B cell (primary cell): ENCODE results near the gene ANTXR1. TPM values are rescaled to one million over a fixed set of nuclear protein-coding genes. Genes with fewer than 3 reads are reported as not detected.

Experiments used
- ATAC-seq: fragments of 200-7000 bp; cut with Tn5 transposase; one replicate; pipeline ENCODE4 v1.10.0; 2021; ENCODE audit warnings: low read depth, mild to moderate bottlenecking, moderate number of reproducible peaks, moderate library complexity
- CTCF ChIA-PET: fragments of 350-600 bp; sonication (Branson Sonifier 250); formaldehyde crosslinking; loops from one replicate; lab custom pipeline; 2021; ENCODE audit warnings: antibody characterized with exemption, inconsistent platforms; lab: Charles Lee
- POLR2A ChIA-PET: fragments of 350-600 bp; sonication (Branson Sonifier 250); formaldehyde crosslinking; loops from one replicate; lab custom pipeline; 2021; ENCODE audit warnings: antibody characterized with exemption; lab: Charles Lee
- DNase-seq: peaks from one replicate; pipeline ENCODE4 v3.0.0; 2013
- H2AFZ ChIP-seq: 2 replicates; pipeline ENCODE4 v1.6.1; 2012; ENCODE audit warnings: mild to moderate bottlenecking, low read depth, low read length; ENCODE audit not compliant: insufficient read depth, poor library complexity, severe bottlenecking
- H3K27ac ChIP-seq, 2 donors: 1 replicate in 1 of 2; 2 replicates in 1 of 2; pipeline ENCODE4 v1.5.1; 2012 to 2013; ENCODE audit warnings: low read length in 2 of 2, mild to moderate bottlenecking in 2 of 2, moderate library complexity in 1 of 2
- H3K27me3 ChIP-seq, 4 experiments: fragments of 200-600 bp in 1 of 4; sonication (generic) in 1 of 4; replicated peaks in 1 of 4; 1 replicate in 2 of 4; 2 replicates in 2 of 4; pipeline versions ENCODE4 v1.6.1 to v1.7.0; 2013 to 2016; ENCODE audit warnings: low read length in 3 of 4, mild to moderate bottlenecking in 2 of 4, mixed read lengths in 1 of 4, moderate library complexity in 1 of 4; ENCODE audit not compliant: insufficient read depth in 4 of 4, control insufficient read depth in 3 of 4; ENCODE audit errors: control extremely low read depth in 1 of 4
- H3K36me3 ChIP-seq, 2 experiments: replicated peaks in 1 of 2; 1 replicate in 1 of 2; 2 replicates in 1 of 2; pipeline versions ENCODE4 v1.6.1 to v1.7.1; 2013; ENCODE audit warnings: low read length in 1 of 2; ENCODE audit not compliant: insufficient read depth in 2 of 2, control insufficient read depth in 1 of 2; ENCODE audit errors: control extremely low read depth in 1 of 2, extremely low read depth in 1 of 2
- H3K4me1 ChIP-seq, 2 donors: fragments of 200-600 bp in 1 of 2; sonication (generic) in 1 of 2; 1 replicate in 1 of 2; 2 replicates in 1 of 2; pipeline versions ENCODE4 v1.5.1 to v1.6.1; 2013 to 2017; ENCODE audit warnings: low read length in 2 of 2; ENCODE audit not compliant: control insufficient read depth in 2 of 2, insufficient read depth in 2 of 2
- H3K4me2 ChIP-seq: replicated peaks from 2 replicates; pipeline ENCODE3; 2012; ENCODE audit warnings: mild to moderate bottlenecking, low read depth, low read length; ENCODE audit not compliant: poor library complexity, severe bottlenecking
- H3K4me3 ChIP-seq, 5 experiments: fragments of 200-600 bp in 1 of 5; sonication (generic) in 1 of 5; 1 replicate in 3 of 5; 2 replicates in 2 of 5; pipeline versions ENCODE4 v1.5.1 to v1.7.0; 2011 to 2016; ENCODE audit warnings: low read length in 4 of 5, mild to moderate bottlenecking in 4 of 5, low read depth in 2 of 5, control low read depth in 1 of 5, moderate library complexity in 1 of 5; ENCODE audit not compliant: insufficient read depth in 1 of 5; ENCODE audit errors: control extremely low read depth in 1 of 5, extremely low read depth in 1 of 5
- H3K79me2 ChIP-seq: fragments of 200-600 bp; sonication (generic); one replicate; pipeline ENCODE4 v1.6.0; 2016; ENCODE audit warnings: low read length; ENCODE audit not compliant: control insufficient read depth, insufficient read depth
- H3K9ac ChIP-seq: fragments of 200-600 bp; sonication (generic); 2 replicates; pipeline ENCODE4 v1.6.1; 2017; ENCODE audit warnings: mild to moderate bottlenecking, low read length, moderate library complexity
- H3K9me3 ChIP-seq, 3 donors: one replicate each; pipeline versions ENCODE4 v1.6.1 to v1.7.1; 2013; ENCODE audit warnings: low read length in 2 of 3; ENCODE audit not compliant: control insufficient read depth in 2 of 3, insufficient read depth in 1 of 3; ENCODE audit errors: control extremely low read depth in 1 of 3
- H4K20me1 ChIP-seq: 2 replicates; pipeline ENCODE4 v1.6.0; 2012; ENCODE audit warnings: mild to moderate bottlenecking, low read length; ENCODE audit not compliant: insufficient read depth, control insufficient read depth, poor library complexity, severe bottlenecking
- H3K27ac Mint-ChIP-seq: one replicate; pipeline ENCODE4 v1.8.0; 2021; ENCODE audit warnings: mixed read lengths
- H3K27me3 Mint-ChIP-seq: one replicate; pipeline ENCODE4 v1.8.0; 2021; ENCODE audit warnings: mixed read lengths
- H3K4me1 Mint-ChIP-seq: one replicate; pipeline ENCODE4 v1.8.0; 2021; ENCODE audit warnings: mixed read lengths
- H3K4me3 Mint-ChIP-seq: one replicate; pipeline ENCODE4 v1.8.0; 2021; ENCODE audit warnings: mixed read lengths
- H3K9me3 Mint-ChIP-seq: one replicate; pipeline ENCODE4 v1.8.0; 2022; ENCODE audit warnings: mixed read lengths; ENCODE audit not compliant: insufficient read depth
- CTCF ChIP-seq: fragments of 200-600 bp; IDR thresholded peaks from one replicate; pipeline ENCODE4 v1.8.0; 2022; ENCODE audit warnings: antibody characterized with exemption, mild to moderate bottlenecking
- EZH2 ChIP-seq: IDR thresholded peaks from 2 replicates; pipeline ENCODE4 v1.6.1; 2012; ENCODE audit warnings: borderline replicate concordance, low read depth, mild to moderate bottlenecking, moderate library complexity, low read length; ENCODE audit not compliant: insufficient read depth, poor library complexity, severe bottlenecking
- WGBS: methylation state at CpG from one replicate; pipeline ENCODE4 v1.1.5; 2013; ENCODE audit warnings: missing lambda C conversion rate; ENCODE audit not compliant: insufficient coverage; 5-methylcytosine and 5-hydroxymethylcytosine counted together
- intact Hi-C: fragments of 100-400 bp; cut with micrococcal nuclease; formaldehyde crosslinking; loops from one replicate; pipeline ENCODE4 v1.10.0; 2022
- polyA plus RNA-seq: library from polyadenylated mRNA; depleted of rRNA; stranded (reverse); fragments of >200 nt; gene quantifications from 2 replicates; pipeline ENCODE4 v1.2.3, GENCODE V29; 2012
- total RNA-seq, 2 donors: library from RNA; stranded (reverse); fragments of 120-200 nt in 1 of 2; gene quantifications; 1 replicate in 1 of 2; 2 replicates in 1 of 2; pipeline versions ENCODE4 v1.2.3 to v1.2.4, GENCODE V29; 2013 to 2022

Gene ANTXR1
- total and polyA plus RNA-seq, 2 donors (not counting 1 experiment from before 2014, with no cell fraction given) = not detected

- Histone ChIP-seq H3K9me3 (no peaks in the 10 kb centered on the region), H3K9ac (no peak overlapping the region), H4K20me1 (no peaks in the 10 kb centered on the region), H3K36me3 (no peaks in the 10 kb centered on the region), H3K4me1 (no peaks in the 10 kb centered on the region), H3K4me2 (no peak overlapping the region), H3K27me3 (no peaks in the 10 kb centered on the region), H3K27ac (no peak overlapping the region), H3K79me2 (no peaks in the 10 kb centered on the region), H3K4me3 (no peak overlapping the region), H2AFZ (no peak overlapping the region)
- Mint-ChIP-seq H3K4me1 (no peaks in the 10 kb centered on the region), H3K27me3 (peaks cover 10% of the 10 kb centered on the region), H3K27ac (no peak overlapping the region), H3K9me3 (no peaks in the 10 kb centered on the region), H3K4me3 (no peak overlapping the region)
- 93% methylated on average over 2 of the region's 3 CpGs for WGBS
- ChIA-PET POLR2A (no interaction called here), CTCF (no interaction called here)
- ATAC-seq (no peak), DNase-seq (no peak)
- no peak for TF ChIP-seq CTCF
- TF ChIP-seq EZH2 = no peak
- intact Hi-C loops = no loop called here
These were observed 91.3 kb downstream of the ANTXR1 start for GRCh38 chr2:69104261-69104660.

GRCh38 chr2:69109255-69109654 is 96.3 kb downstream of the ANTXR1 start:
- Histone ChIP-seq H3K36me3 (no peaks in the 10 kb centered on the region), H2AFZ (no peak overlapping the region), H3K79me2 (no peaks in the 10 kb centered on the region), H3K9ac (no peak overlapping the region), H3K4me2 (no peak overlapping the region), H3K4me3 (no peak overlapping the region), H3K27me3 (no peaks in the 10 kb centered on the region), H3K9me3 (no peaks in the 10 kb centered on the region), H3K27ac (no peak overlapping the region), H4K20me1 (no peaks in the 10 kb centered on the region), H3K4me1 (no peaks in the 10 kb centered on the region)
- no CpG with 5 or more reads among the region's 4 CpGs for WGBS
- Mint-ChIP-seq H3K27ac (no peak overlapping the region), H3K9me3 (no peaks in the 10 kb centered on the region), H3K4me3 (no peak overlapping the region), H3K4me1 (no peaks in the 10 kb centered on the region), H3K27me3 (peaks cover 2% of the 10 kb centered on the region)
- ChIA-PET CTCF (no interaction called here), POLR2A (no interaction called here)
- no peak for ATAC-seq
- intact Hi-C loops = no loop called here
- no peak for DNase-seq
- TF ChIP-seq CTCF = no peak
- TF ChIP-seq EZH2 = no peak
